Fibroblast of skin of left biceps (primary cell): ENCODE data around the gene CLBA1.
A peak's percentile ranks its signal among the peaks of the same experiment; 100 is the strongest.

Experiments
- DNase-seq, 2 experiments: peaks; one replicate each; pipeline ENCODE4 v3.0.0-alpha.2; 2013; ENCODE audit warnings: low read depth in 2 of 2

The CLBA1 gene

DNA sequence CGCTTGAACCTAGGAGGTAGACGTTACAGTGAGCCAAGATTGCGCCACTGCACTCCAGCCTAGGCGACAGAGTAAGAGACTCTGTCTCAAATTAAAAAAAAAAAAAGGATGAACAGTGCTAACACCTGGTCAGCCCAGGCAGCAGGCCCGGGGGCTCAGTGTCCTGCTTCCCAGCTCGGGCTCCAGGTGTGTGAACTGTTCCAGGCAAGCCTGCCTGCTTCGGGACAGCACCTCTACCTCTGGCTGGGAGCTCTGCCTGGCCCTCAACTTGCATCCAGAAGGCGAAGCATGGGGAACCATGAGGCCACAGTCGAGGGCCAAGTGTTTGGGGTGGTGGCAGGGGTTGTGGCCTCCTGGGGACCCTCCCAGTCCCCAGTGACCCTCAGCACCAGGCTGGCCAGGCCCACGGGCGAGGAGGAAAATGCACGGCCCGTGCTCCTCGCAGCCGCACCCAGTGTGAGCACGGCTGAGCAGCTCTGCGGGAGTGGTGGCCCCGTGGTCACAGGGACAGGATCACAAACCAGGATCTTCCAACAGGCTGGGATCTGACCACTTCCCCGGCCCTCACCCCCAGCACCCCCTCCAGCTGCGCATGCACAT is 19.8 kb downstream of the CLBA1 start:
- DNase-seq: no peak

- DNase-seq: no peak
These were observed 20.6 kb downstream of the CLBA1 start for GRCh38 chr14:105005929-105006830.

DNA sequence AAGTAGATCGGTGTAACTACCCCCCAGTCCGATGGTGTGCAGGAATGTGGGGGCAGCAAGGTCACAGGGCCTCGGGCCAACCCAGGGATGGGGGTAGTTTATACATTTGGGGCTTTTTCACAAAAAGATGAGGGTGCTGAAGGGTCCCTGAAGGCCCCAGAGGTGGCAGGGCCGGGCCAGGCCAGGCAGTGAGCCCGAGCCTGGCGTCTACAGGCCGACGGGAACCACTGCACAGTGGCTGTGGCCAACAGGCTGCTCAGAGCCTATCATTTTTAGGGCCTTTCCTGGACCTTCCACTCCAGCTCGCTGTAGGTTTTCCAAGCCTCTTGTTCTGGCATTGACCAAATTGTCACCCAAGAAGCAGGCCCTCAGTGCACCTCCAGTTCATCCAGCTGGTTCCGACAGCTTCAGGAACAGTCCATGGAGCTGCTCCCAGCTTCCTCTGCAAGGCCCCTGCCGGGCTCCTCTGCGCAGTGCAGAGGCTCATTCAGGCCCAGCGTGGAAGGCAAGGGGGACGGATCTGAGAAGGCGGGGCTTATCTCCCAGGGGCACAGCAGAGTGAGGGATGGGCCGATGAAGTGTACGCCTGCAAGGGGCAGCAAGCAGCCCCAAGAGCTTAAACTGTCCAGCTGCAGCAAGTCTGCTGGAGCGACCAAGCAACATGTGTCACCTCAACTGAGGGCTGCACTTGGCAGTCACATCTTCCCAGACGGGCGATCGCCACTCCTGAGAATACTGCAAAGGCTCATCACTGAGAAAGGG is 21.4 kb downstream of the CLBA1 start:
- no peak for DNase-seq

GRCh38 chr14:105007593-105008264 is 22.1 kb downstream of the CLBA1 start:
- no peak for DNase-seq

DNA sequence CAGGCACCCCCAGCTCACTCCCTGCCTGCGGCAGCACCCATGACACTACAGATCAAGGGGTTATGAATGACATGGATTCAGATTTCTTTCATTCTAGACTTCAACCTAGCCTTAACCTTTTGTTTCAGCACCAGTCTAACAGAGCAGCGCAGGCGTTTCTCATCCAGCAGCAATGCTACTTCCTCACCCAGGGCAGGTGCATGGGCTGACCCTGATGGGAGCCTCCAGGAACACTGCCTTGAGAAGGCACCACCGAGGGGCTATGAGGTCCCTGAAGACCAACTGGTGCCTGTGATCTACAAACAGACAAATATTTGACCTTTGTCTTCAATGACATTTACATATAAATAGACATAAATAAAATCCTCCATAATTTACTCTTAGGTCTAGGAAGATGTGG is 24.5 kb downstream of the CLBA1 start:
- DNase-seq: no peak

GRCh38 chr14:105010891-105011291 is 25.3 kb downstream of the CLBA1 start:
- no peak for DNase-seq

- DNase-seq: no peak
These were observed 25.9 kb downstream of the CLBA1 start for GRCh38 chr14:105011312-105011990.

GRCh38 chr14:105012171-105012985 is 26.8 kb downstream of the CLBA1 start:
- no peak for DNase-seq

DNA sequence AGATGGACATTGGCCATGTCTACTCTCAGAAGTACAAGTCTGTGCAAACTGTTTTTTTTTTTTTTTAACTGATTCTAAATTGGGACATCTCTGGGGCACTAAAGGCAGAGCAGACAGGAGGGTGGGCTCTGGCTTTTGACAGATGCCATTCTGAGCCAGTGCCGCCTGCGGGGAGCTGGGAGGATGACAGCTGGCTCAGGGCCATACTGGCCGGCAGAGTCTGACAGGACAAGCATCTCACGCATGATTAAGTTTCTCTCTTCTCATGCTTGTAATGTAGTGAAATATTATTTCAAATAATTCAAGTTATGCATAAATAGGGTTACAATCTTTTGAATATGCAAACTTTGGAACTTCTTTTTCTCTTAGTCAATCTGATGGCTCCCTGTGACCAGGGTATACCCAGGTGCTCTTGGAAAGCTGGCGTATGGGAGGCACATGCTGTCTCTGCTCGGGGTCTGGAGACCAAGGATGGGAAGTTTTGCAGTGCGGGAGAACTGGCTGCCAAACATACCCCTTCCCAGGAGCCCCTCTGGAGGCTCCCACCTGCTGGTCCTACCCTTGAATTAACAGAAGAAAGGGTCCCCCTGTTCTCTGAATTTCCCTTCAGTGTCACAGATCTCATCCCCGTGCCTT is 27.7 kb downstream of the CLBA1 start:
- no peak for DNase-seq

DNA sequence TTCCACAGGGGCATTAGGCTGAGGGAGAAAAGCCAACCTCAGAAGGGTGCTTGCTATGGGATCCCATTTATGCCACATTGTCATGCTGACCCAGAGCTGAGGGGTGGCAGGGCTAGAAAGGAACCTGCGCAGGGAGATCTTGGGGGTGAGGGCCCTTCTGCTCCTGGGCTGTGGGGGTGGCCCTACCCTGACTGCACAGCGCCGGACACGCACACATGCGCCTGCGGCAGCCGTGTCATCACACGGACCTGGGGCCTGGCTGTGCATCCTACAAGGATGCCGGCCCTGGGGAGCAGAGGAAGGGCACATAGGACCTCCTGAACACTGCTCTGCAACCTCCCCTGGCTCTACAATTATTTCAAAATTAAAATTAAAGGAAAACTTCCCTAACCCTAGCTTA is 28.4 kb downstream of the CLBA1 start:
- DNase-seq: no peak

DNA sequence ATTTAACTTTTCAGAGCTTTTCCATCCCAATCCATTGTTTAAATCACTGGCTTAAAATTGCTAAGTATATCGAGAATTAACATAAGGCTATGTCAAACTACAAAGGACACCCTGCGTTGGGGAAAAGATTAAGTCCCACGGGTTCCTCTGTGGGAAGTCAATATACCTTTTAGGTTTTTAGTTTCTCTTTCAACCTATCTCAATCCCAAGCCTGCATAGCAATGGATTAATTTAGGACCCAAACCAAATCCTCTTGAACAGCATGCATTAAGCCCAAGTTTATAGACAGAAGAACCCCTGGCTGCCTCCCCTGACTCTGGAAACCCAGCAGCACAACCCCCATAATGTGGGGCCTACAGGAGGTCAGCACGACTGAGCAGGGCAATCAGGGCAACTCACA is 29.0 kb downstream of the CLBA1 start:
- no peak for DNase-seq

- no peak for DNase-seq
These were observed 29.7 kb downstream of the CLBA1 start for GRCh38 chr14:105015242-105015641.

DNA sequence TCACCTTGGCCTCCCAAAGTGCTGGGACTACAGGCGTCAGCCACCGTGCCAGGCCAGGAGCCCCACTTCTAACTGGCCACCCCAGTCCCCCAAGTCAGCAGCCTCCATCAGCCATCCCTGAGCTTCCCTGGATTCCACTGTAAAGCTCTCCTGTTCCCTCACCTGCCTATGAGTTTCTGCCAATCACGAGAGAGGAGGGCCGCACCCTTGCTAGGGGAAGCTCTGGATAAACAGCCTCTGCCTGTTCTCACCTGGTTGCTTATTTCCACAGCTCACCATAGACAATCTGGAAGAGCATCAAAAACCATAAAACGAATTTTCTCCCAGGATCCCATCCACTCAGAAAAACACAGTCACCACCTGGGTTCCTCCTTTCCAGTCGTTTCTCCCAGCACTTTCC is 30.3 kb downstream of the CLBA1 start:
- no peak for DNase-seq

DNA sequence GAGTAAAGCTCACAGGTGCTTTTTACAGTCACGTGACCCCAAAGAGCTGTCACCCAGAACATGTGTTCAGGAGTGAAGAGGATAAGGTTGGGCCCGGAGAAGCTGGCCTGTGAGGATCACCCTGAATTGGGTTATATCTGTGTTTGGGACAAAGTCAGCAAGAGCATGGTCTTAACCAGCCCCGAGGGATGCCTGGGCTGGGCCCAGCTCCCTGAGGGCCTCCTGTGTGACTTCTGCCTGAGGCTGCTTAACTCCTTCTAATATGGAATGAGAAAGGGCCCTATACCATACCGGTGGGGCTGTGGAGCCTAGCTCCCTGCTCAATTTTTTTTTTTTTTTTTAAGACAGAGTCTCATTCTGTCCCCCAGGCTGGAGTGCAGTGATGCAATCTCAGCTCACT is 32.8 kb downstream of the CLBA1 start:
- DNase-seq: no peak

DNA sequence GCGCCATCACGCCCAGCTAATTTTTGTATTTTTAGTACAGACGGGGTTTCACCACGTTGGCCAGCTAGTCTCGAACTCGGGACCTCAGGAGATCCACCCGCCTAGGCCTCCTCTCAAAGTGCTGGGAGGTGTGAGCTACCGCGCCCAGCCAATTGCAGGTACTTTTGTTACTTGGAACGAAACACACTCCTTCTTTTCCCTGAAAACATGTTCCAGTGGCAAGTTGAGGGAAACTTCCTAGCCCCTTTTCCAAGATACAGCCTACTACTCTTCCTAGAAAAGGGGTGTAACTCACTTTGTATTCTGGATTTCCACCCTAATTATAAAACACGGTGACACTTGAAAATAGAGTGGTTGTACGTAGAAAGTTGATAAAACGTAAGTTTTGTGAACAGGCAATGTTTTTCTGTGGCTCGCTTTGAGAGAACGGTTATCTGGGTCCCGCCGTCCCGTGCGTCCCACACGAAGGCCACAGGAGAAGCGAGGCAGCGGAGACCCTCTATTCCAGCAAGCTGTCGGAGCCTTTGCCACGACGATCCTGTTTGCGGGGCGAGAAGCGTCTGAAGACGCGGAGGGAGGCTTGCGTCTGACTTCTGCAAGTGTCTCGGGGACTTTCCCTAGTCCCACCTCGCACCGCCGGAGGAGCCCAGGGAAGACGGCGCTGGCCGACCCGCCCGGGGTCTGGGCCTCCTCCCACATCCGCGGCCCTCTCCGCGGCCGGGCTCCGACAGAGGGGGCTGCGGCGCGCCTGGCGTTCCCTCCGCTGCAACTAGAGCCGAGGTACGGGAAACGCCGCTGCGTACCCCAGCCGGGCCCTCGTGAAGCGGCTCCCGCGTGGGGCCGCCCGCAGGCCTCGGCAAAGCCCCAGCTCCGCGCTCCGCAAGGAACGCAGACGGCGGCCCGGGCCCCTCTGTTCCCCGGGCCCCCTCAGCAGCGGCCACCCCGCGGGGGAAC is 34.5 kb downstream of the CLBA1 start:
- no peak for DNase-seq

- peak; percentile 91 to 93 for DNase-seq
These were observed 35.4 kb downstream of the CLBA1 start, which contains the start of gene CDCA4 for GRCh38 chr14:105020815-105021655. TSS of gene CDCA4 (minus strand) at chr14:105021083. CDS start at chr14:105011929, 9,154 bp downstream.

DNA sequence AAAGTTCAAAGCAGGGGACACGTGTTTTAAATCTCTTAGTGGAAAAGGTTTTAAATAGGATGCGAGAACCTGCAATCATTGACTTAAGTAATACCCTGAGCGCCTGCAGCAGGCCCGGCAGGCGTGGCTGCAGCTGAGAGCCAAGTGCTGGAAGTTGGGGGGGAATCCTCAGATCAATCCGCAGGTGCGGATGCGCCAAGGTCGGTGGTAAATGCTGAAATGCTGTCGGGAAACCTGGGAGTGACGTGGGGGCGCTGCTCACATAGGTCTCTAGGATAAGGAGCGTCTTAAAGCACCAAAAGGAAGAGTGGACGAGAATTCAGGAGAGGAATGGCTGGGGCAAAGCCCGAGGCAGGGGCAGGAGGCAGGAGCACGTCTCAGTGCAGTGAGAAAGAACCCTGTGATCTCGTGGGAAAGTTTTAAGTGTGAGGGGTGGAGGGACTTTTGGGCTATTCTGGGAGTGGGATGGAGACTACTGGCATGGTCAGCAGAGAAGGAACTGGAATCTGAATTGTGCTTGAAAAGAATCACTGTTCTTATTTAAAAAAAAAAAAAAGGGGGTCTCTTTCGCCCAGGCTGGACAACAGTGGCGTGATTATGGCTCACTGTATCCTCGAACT is 36.2 kb downstream of the CLBA1 start:
- no peak for DNase-seq
